Liver (tissue), 9 donors: ENCODE measurements around the gene ZNF695. TPM values are rescaled to one million over a fixed set of nuclear protein-coding genes. Genes with fewer than 3 reads are reported as not detected.
"Not testable (repeated sequence)": the region's sequence is repeated elsewhere in the genome, so short reads cannot be mapped to it uniquely, and the experiment has no call there.

ENCODE experiments used
- DNase-seq: peaks from one replicate; pipeline ENCODE4 v3.0.0-alpha.2; 2017; ENCODE audit warnings: low spot score
- H3K27ac ChIP-seq, 2 donors: one replicate each; pipeline ENCODE4 v1.7.0; 2013; ENCODE audit warnings: inconsistent platforms in 2 of 2, low read length in 2 of 2, control low read depth in 1 of 2, low read depth in 1 of 2, mild to moderate bottlenecking in 1 of 2
- H3K27me3 ChIP-seq, 4 donors: one replicate each; pipeline versions ENCODE4 v1.6.1 to v1.7.0; 2013; ENCODE audit warnings: low read length in 3 of 4, inconsistent platforms in 1 of 4, mild to moderate bottlenecking in 1 of 4, moderate library complexity in 1 of 4; ENCODE audit not compliant: control insufficient read depth in 4 of 4, insufficient read depth in 4 of 4
- H3K36me3 ChIP-seq, 4 donors: one replicate each; pipeline versions ENCODE4 v1.6.1 to v1.7.0; 2013; ENCODE audit warnings: low read length in 3 of 4, mild to moderate bottlenecking in 3 of 4, low read depth in 1 of 4, moderate library complexity in 1 of 4; ENCODE audit not compliant: control insufficient read depth in 4 of 4, insufficient read depth in 3 of 4
- H3K4me1 ChIP-seq, 4 donors: one replicate each; pipeline versions ENCODE4 v1.6.1 to v1.7.0; 2013; ENCODE audit warnings: low read length in 3 of 4, mild to moderate bottlenecking in 3 of 4, moderate library complexity in 1 of 4; ENCODE audit not compliant: control insufficient read depth in 4 of 4, insufficient read depth in 4 of 4
- H3K4me3 ChIP-seq, 3 donors: one replicate each; pipeline versions ENCODE4 v1.6.1 to v1.7.0; 2013; ENCODE audit warnings: low read length in 3 of 3, control low read depth in 1 of 3, low read depth in 1 of 3, mild to moderate bottlenecking in 1 of 3
- H3K9ac ChIP-seq, 2 donors: one replicate each; pipeline ENCODE4 v1.7.0; 2013; ENCODE audit warnings: low read length in 2 of 2, mild to moderate bottlenecking in 2 of 2, moderate library complexity in 2 of 2, control low read depth in 1 of 2, low read depth in 1 of 2
- H3K9me3 ChIP-seq, 4 donors: one replicate each; pipeline versions ENCODE4 v1.6.1 to v1.7.0; 2013; ENCODE audit warnings: low read length in 3 of 4; ENCODE audit not compliant: control insufficient read depth in 4 of 4
- FOXA1 ChIP-seq: IDR thresholded peaks from 2 replicates; pipeline ENCODE4 v1.6.1; 2016; ENCODE audit warnings: antibody characterized with exemption
- FOXA2 ChIP-seq: IDR thresholded peaks from 2 replicates; pipeline ENCODE4 v1.6.1; 2016; ENCODE audit warnings: antibody characterized with exemption
- GABPA ChIP-seq, 2 donors: IDR thresholded peaks in 1 of 2; conservative IDR thresholded peaks in 1 of 2; 2 replicates each; pipeline ENCODE4 v1.6.1; 2016; ENCODE audit warnings: antibody characterized with exemption in 2 of 2, mild to moderate bottlenecking in 1 of 2, moderate library complexity in 1 of 2
- HNF4A ChIP-seq, 2 donors: conservative IDR thresholded peaks; 2 replicates each; pipeline ENCODE4 v1.6.1; 2016; ENCODE audit warnings: antibody characterized with exemption in 2 of 2, mild to moderate bottlenecking in 2 of 2
- HNF4G ChIP-seq: IDR thresholded peaks from 2 replicates; pipeline ENCODE4 v1.6.1; 2016; ENCODE audit warnings: antibody characterized with exemption
- JUND ChIP-seq, 2 donors: IDR thresholded peaks; 2 replicates each; pipeline ENCODE4 v1.6.1; 2016; ENCODE audit warnings: antibody characterized with exemption in 2 of 2
- NR2F2 ChIP-seq: IDR thresholded peaks from 2 replicates; pipeline ENCODE4 v1.6.1; 2016; ENCODE audit warnings: antibody characterized with exemption
- RAD21 ChIP-seq, 2 donors: IDR thresholded peaks; 2 replicates each; pipeline ENCODE4 v1.6.1; 2016; ENCODE audit warnings: antibody characterized with exemption in 2 of 2, mild to moderate bottlenecking in 2 of 2
- RXRA ChIP-seq, 2 donors: IDR thresholded peaks; 2 replicates each; pipeline ENCODE4 v1.6.1; 2017 to 2018; ENCODE audit warnings: antibody characterized with exemption in 2 of 2, mild to moderate bottlenecking in 1 of 2
- SP1 ChIP-seq: IDR thresholded peaks from 2 replicates; pipeline ENCODE4 v1.6.1; 2018; ENCODE audit warnings: antibody characterized with exemption, mild to moderate bottlenecking
- TAF1 ChIP-seq: conservative IDR thresholded peaks from 2 replicates; pipeline ENCODE4 v1.6.1; 2016; ENCODE audit warnings: antibody characterized with exemption, mild to moderate bottlenecking
- YY1 ChIP-seq: IDR thresholded peaks from 2 replicates; pipeline ENCODE4 v1.6.1; 2016; ENCODE audit warnings: antibody characterized with exemption, mild to moderate bottlenecking
- WGBS: extraction: QIAGEN DNeasy Blood & Tissue Kit; methylation state at CpG from one replicate; pipeline ENCODE4 v1.1.7; 2013; 5-methylcytosine and 5-hydroxymethylcytosine counted together
- polyA plus RNA-seq, 2 donors: library from polyadenylated mRNA; stranded (reverse) in 1 of 2; unstranded in 1 of 2; fragments of 200-250 nt in 1 of 2; fragments of >200 nt in 1 of 2; fragmentation: Nextera tagmentation in 1 of 2; extraction: Ambion mirVana in 1 of 2; gene quantifications; one replicate each; pipeline versions ENCODE4 v1.2.1 to v1.2.3, GENCODE V29; 2013 to 2015
- total RNA-seq, 2 donors: library from RNA; depleted of rRNA; stranded (reverse); fragments of >200 nt; gene quantifications; one replicate each; pipeline ENCODE4 v1.2.3, GENCODE V29; 2014
- TF ChIP-seq, protein P1 (sequence below): IDR thresholded peaks from 2 replicates; pipeline ENCODE4 v1.6.1; 2016; ENCODE audit warnings: antibody characterized with exemption, mild to moderate bottlenecking
- TF ChIP-seq, protein P2 (sequence below): IDR thresholded peaks from 2 replicates; pipeline ENCODE4 v1.6.1; 2016; ENCODE audit warnings: antibody characterized with exemption
- TF ChIP-seq, protein P3 (sequence below): fragments of 150-350 bp; IDR thresholded peaks from 2 replicates; pipeline ENCODE4 v1.5.1; 2017; ENCODE audit warnings: improper control_type of control experiment, low read depth, low read length; ENCODE audit not compliant: missing input control
- TF ChIP-seq, protein P4 (sequence below): IDR thresholded peaks from 2 replicates; pipeline ENCODE4 v1.6.1; 2016; ENCODE audit warnings: antibody characterized with exemption
- donor health status: healthy.
- donor health status: healthy.
- donor health status: healthy.
- donor health status: healthy.
- donor health status: healthy.

The ZNF695 gene
- total and polyA plus RNA-seq, 4 donors = 1.5 TPM; not detected in 3

DNA sequence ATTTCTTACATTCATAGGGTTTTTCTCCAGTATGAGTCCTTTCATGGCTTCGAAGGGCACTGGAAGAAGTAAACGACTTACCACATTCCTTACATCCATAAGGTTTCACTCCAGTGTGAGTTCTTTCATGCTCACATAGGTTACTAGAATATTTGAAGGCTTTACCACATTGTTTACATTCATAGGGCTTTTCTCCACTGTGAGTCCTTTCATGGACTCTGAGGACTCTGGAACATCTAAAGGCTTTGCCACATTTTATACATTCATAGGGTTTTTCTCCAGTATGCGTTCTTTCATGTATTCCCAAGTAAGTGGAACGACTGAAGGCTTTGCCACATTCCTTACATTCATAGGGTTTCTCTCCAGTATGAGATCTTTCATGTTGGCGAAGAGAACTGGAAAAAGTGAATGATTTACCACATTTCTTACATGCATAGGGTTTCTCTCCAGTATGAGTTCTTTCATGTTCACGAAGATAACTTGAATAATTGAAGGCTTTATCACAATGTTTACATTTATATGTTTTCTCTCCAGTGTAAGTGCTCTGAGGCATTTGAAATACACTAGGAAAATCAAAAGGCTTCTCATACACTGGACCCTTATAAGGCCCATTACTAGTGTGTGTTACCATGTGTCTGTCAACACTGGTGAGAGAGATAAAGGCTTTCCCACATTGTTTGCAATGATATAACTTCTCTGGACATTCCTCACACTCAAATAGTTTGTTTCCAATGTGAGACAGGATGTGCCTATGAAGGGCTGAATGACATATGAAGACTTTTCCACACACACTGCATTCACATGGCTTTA lies 29.9 kb upstream of the ZNF695 start (continued):
- TF ChIP-seq, protein P1, sequence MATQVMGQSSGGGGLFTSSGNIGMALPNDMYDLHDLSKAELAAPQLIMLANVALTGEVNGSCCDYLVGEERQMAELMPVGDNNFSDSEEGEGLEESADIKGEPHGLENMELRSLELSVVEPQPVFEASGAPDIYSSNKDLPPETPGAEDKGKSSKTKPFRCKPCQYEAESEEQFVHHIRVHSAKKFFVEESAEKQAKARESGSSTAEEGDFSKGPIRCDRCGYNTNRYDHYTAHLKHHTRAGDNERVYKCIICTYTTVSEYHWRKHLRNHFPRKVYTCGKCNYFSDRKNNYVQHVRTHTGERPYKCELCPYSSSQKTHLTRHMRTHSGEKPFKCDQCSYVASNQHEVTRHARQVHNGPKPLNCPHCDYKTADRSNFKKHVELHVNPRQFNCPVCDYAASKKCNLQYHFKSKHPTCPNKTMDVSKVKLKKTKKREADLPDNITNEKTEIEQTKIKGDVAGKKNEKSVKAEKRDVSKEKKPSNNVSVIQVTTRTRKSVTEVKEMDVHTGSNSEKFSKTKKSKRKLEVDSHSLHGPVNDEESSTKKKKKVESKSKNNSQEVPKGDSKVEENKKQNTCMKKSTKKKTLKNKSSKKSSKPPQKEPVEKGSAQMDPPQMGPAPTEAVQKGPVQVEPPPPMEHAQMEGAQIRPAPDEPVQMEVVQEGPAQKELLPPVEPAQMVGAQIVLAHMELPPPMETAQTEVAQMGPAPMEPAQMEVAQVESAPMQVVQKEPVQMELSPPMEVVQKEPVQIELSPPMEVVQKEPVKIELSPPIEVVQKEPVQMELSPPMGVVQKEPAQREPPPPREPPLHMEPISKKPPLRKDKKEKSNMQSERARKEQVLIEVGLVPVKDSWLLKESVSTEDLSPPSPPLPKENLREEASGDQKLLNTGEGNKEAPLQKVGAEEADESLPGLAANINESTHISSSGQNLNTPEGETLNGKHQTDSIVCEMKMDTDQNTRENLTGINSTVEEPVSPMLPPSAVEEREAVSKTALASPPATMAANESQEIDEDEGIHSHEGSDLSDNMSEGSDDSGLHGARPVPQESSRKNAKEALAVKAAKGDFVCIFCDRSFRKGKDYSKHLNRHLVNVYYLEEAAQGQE = no peak
- no peak for TF ChIP-seq FOXA2
- no peak for TF ChIP-seq RXRA (IDR thresholded peaks at IDR 0.05)
- TF ChIP-seq TAF1 = no peak
- no peak for TF ChIP-seq NR2F2
- TF ChIP-seq YY1 = no peak

DNA sequence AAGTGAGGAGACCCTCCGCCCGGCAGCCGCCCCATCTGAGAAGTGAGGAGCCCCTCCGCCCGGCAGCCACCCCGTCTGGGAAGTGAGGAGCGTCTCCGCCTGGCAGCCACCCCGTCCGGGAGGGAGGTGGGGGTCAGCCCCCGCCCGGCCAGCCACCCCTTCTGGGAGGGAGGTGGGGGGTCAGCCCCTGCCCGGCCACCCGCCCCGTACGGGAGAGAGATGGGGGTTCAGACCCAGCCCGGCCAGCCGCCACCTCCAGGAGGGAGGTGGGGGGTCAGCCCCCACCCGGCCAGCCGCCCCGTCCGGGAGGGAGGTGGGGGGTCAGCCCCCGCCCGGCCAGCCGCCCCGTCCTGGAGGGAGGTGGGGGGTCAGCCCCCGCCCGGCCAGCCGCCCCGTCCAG lies 24.4 kb upstream of the ZNF695 start:
- H3K4me3 ChIP-seq, H3K9ac ChIP-seq, H3K27me3 ChIP-seq, H3K4me1 ChIP-seq, H3K27ac ChIP-seq, DNase-seq: not testable (repeated sequence)
- Histone ChIP-seq H3K9me3 (peaks cover 20 to 51% (median 33%) of the 10 kb centered on the region in 4 donors), H3K36me3 (peaks cover 0 to 14% (median 9%) of the 10 kb centered on the region in 4 donors)
- 96% methylated on average over 26 of the region's 30 CpGs for WGBS

DNA sequence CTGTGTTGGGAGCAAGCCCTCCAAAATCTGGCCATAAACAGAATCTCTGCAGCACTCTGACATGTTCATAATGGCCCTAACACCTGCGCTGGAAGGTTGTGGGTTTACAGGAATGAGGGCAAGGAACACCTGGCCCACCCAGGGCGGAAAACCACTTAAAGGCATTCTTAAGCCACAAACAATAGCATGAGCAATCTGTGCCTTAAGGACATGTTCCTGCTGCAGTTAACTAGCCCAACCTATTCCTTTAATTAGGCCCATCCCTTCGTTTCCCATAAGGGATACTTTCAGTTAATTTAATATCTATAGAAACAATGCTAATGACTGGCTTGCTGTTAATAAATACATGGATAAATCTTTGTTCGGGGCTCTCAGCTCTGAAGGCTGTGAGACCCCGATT lies 16.8 kb upstream of the ZNF695 start:
- not testable (repeated sequence) for H3K27ac ChIP-seq, H3K36me3 ChIP-seq, H3K4me1 ChIP-seq, DNase-seq, H3K4me3 ChIP-seq, H3K27me3 ChIP-seq, H3K9ac ChIP-seq
- peaks cover 0 to 18% (median 14%) of the 10 kb centered on the region in 4 donors for H3K9me3 ChIP-seq
- WGBS = 78% methylated on average over 5 of the region's 5 CpGs

DNA sequence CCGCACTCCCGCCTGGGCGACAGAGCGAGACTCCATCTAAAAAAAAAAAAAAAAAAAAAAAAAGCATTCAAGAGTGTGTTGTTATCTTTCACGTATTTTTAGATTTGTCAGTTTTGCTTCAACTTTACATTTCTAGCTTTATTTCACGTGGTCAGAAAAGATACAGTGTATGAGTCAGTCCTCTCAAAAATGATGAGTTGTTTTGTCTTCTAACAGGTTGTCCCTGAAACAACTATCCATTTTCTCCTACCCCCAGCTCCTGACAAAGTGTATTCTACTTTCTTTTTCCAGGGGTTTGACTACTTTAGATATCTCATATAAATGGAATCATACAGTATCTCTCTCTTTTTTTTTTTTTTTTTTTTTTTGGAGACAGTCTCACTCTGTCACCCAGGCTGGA lies 5.5 kb upstream of the ZNF695 start:
- Histone ChIP-seq H3K4me1 (no peaks in the 10 kb centered on the region), H3K9me3 (peaks cover under 1 to 27% (median 4%) of the 10 kb centered on the region in 4 donors)
- WGBS = 88% methylated on average over 6 of the region's 6 CpGs
- TF ChIP-seq FOXA1 = no peak
- TF ChIP-seq, protein P1 = no peak
- TF ChIP-seq SP1 = no peak
- TF ChIP-seq FOXA2 = no peak
- no peak for TF ChIP-seq YY1
- TF ChIP-seq NR2F2 = no peak
- TF ChIP-seq, protein P2, sequence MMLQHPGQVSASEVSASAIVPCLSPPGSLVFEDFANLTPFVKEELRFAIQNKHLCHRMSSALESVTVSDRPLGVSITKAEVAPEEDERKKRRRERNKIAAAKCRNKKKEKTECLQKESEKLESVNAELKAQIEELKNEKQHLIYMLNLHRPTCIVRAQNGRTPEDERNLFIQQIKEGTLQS = no peak
- TF ChIP-seq, protein P3, sequence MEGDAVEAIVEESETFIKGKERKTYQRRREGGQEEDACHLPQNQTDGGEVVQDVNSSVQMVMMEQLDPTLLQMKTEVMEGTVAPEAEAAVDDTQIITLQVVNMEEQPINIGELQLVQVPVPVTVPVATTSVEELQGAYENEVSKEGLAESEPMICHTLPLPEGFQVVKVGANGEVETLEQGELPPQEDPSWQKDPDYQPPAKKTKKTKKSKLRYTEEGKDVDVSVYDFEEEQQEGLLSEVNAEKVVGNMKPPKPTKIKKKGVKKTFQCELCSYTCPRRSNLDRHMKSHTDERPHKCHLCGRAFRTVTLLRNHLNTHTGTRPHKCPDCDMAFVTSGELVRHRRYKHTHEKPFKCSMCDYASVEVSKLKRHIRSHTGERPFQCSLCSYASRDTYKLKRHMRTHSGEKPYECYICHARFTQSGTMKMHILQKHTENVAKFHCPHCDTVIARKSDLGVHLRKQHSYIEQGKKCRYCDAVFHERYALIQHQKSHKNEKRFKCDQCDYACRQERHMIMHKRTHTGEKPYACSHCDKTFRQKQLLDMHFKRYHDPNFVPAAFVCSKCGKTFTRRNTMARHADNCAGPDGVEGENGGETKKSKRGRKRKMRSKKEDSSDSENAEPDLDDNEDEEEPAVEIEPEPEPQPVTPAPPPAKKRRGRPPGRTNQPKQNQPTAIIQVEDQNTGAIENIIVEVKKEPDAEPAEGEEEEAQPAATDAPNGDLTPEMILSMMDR = no peak
- TF ChIP-seq JUND (IDR thresholded peaks at IDR 0.05) = no peak
- TF ChIP-seq GABPA (IDR thresholded peaks at IDR 0.05 in 1 of 2, conservative IDR thresholded peaks at IDR 0.05 in 1 of 2) = no peak
- TF ChIP-seq, protein P4, sequence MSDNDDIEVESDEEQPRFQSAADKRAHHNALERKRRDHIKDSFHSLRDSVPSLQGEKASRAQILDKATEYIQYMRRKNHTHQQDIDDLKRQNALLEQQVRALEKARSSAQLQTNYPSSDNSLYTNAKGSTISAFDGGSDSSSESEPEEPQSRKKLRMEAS = no peak
- no peak for TF ChIP-seq HNF4G
- no peak for TF ChIP-seq TAF1
- no peak for TF ChIP-seq HNF4A (conservative IDR thresholded peaks at IDR 0.05)
- TF ChIP-seq RAD21 (IDR thresholded peaks at IDR 0.05) = no peak

More for the DNA sequence above, 5.5 kb upstream of the ZNF695 start:
- no peak overlapping the region for H3K27ac ChIP-seq
- H3K4me3 ChIP-seq = no peak overlapping the region
- DNase-seq = no peak
- H3K36me3 ChIP-seq = no peaks in the 10 kb centered on the region
- H3K27me3 ChIP-seq = no peaks in the 10 kb centered on the region
- no peak overlapping the region for H3K9ac ChIP-seq
